NCI-H187 treated with DMSO at 0.1 percent for 48 hours (cell line): Measurements from ENCODE around the gene DDX11.
"Not testable (repeated sequence)": the region's sequence is repeated elsewhere in the genome, so short reads cannot be mapped to it uniquely, and the experiment has no call there.

Experiments
- DNase-seq: peaks from one replicate; lab custom pipeline; 2025; lab: John Stamatoyannopoulos, UW

Gene DDX11

GRCh38 chr12:31124158-31124557 is 50.5 kb downstream of the DDX11 start:
- DNase-seq: not testable (repeated sequence)

- DNase-seq: not testable (repeated sequence)
These were observed 51.5 kb downstream of the DDX11 start for GRCh38 chr12:31125171-31125570.

GRCh38 chr12:31127209-31127848 is 53.7 kb downstream of the DDX11 start:
- not testable (repeated sequence) for DNase-seq

GRCh38 chr12:31136581-31136980 is 62.9 kb downstream of the DDX11 start:
- not testable (repeated sequence) for DNase-seq

- not testable (repeated sequence) for DNase-seq
These were observed 71.1 kb downstream of the DDX11 start for GRCh38 chr12:31144768-31145167.

- DNase-seq: not testable (repeated sequence)
These were observed 71.6 kb downstream of the DDX11 start for GRCh38 chr12:31145296-31145695.

GRCh38 chr12:31147415-31147814 is 73.8 kb downstream of the DDX11 start:
- not testable (repeated sequence) for DNase-seq

- DNase-seq: not testable (repeated sequence)
These were observed 77.1 kb downstream of the DDX11 start for GRCh38 chr12:31150766-31151165.
